Panc1 (cell line): Measurements from ENCODE around the gene SPATC1L. TPM values are rescaled to one million over a fixed set of nuclear protein-coding genes. Genes with fewer than 3 reads are reported as not detected.
A peak's percentile ranks its signal among the peaks of the same experiment; 100 is the strongest.

ENCODE experiments used
- ATAC-seq: fragments of 200-7000 bp; cut with Tn5 transposase; 2 replicates; pipeline ENCODE4 v1.9.1; 2020; ENCODE audit warnings: mild to moderate bottlenecking, moderate library complexity
- Bru-seq: library from RNA; stranded (reverse); fragments of 400-500 nt; gene quantifications from one replicate; lab custom pipeline; 2021; lab: Mats Ljungman, UMichigan
- BruChase-seq, 2 experiments: library from RNA; stranded (reverse); fragments of 400-500 nt; gene quantifications; one replicate each; lab custom pipeline; 2021; lab: Mats Ljungman, UMichigan
- BruUV-seq: library from RNA; stranded (reverse); fragments of 400-500 nt; replicated peaks from 2 replicates; lab custom pipeline; 2021; lab: Mats Ljungman, UMichigan
- CTCF ChIA-PET: fragments of 300-600 bp; sonication (Branson Sonifier 250); formaldehyde crosslinking; loops from one replicate; lab custom pipeline; 2022; ENCODE audit warnings: antibody characterized with exemption; lab: Charles Lee
- POLR2A ChIA-PET: fragments of 300-600 bp; sonication (Branson Sonifier 250); formaldehyde crosslinking; loops from one replicate; lab custom pipeline; 2022; ENCODE audit warnings: antibody characterized with exemption; lab: Charles Lee
- DNase-seq: peaks from one replicate; pipeline ENCODE4 v3.0.0-alpha.2; 2010; ENCODE audit warnings: low read depth, low spot score
- H3K27ac ChIP-seq: 2 replicates; pipeline ENCODE4 v1.5.1; 2011; ENCODE audit warnings: mild to moderate bottlenecking, low read length, inconsistent platforms
- H3K27me3 ChIP-seq: fragments of 200-500 bp; sonication (Bioruptor generic); 2 replicates; pipeline ENCODE4 v1.6.0; 2014; ENCODE audit warnings: low read length, inconsistent platforms; ENCODE audit not compliant: control insufficient read depth, insufficient read depth
- H3K36me3 ChIP-seq: fragments of 200-500 bp; sonication (Bioruptor generic); 2 replicates; pipeline ENCODE4 v1.5.1; 2014; ENCODE audit warnings: inconsistent platforms, mild to moderate bottlenecking, low read length, moderate library complexity; ENCODE audit not compliant: control insufficient read depth, insufficient read depth
- H3K4me1 ChIP-seq: 2 replicates; pipeline ENCODE4 v1.5.1; 2011; ENCODE audit warnings: inconsistent platforms, mild to moderate bottlenecking, low read length, moderate library complexity; ENCODE audit not compliant: control insufficient read depth, insufficient read depth
- H3K4me3 ChIP-seq, 2 experiments: 2 replicates each; pipeline ENCODE4 v1.5.1; 2011 to 2012; ENCODE audit warnings: low read depth in 2 of 2, low read length in 2 of 2, mild to moderate bottlenecking in 2 of 2, inconsistent platforms in 1 of 2, moderate library complexity in 1 of 2
- H3K9me3 ChIP-seq: fragments of 200-500 bp; sonication (Bioruptor generic); 2 replicates; pipeline ENCODE4 v1.5.1; 2014; ENCODE audit warnings: low read depth, mild to moderate bottlenecking, inconsistent platforms, low read length, moderate library complexity; ENCODE audit not compliant: control insufficient read depth, insufficient read depth
- CTCF ChIP-seq: fragments of 450-650 bp; IDR thresholded peaks from 2 replicates; pipeline ENCODE4 v1.5.1; 2017; ENCODE audit warnings: mild to moderate bottlenecking
- POLR2AphosphoS5 ChIP-seq: IDR thresholded peaks from 2 replicates; pipeline ENCODE4 v1.6.1; 2012; ENCODE audit warnings: mild to moderate bottlenecking, low read depth, low read length, moderate library complexity
- REST ChIP-seq, 2 experiments: IDR thresholded peaks; 2 replicates each; pipeline ENCODE4 v1.6.1; 2011 to 2012; ENCODE audit warnings: low read depth in 2 of 2, control low read depth in 1 of 2, low read length in 1 of 2, mild to moderate bottlenecking in 1 of 2, moderate library complexity in 1 of 2; ENCODE audit not compliant: insufficient read depth in 1 of 2
- SIN3A ChIP-seq: IDR thresholded peaks from 2 replicates; pipeline ENCODE4 v1.6.1; 2012; ENCODE audit warnings: low read depth, mild to moderate bottlenecking, low read length, moderate library complexity, borderline replicate concordance; ENCODE audit not compliant: insufficient read depth
- TCF7L2 ChIP-seq: IDR thresholded peaks from 2 replicates; pipeline ENCODE4 v1.6.1; 2011; ENCODE audit warnings: mild to moderate bottlenecking, low read depth, low read length, inconsistent platforms
- in situ Hi-C: cut with HindIII; loops from 2 replicates; pipeline ENCODE4 v1.10.0; 2016; ENCODE audit warnings: low sequenced_read_pairs, low pct_unique_long_range_greater_than_20kb
- intact Hi-C: fragments of 100-400 bp; cut with micrococcal nuclease; formaldehyde crosslinking; loops from one replicate; pipeline ENCODE4 v1.10.0; 2022; ENCODE audit not compliant: unreplicated experiment
- long read RNA-seq: library from polyadenylated mRNA; unstranded; transcript quantifications from one replicate; pipeline ENCODE4 v2.0.0, GENCODE V29; 2021; ENCODE audit not compliant: unreplicated experiment
- polyA plus RNA-seq: library from polyadenylated mRNA; unstranded; fragments of >200 nt; gene quantifications from one replicate; pipeline ENCODE4 v1.2.1, GENCODE V29; 2012; ENCODE audit warnings: missing spikeins; ENCODE audit not compliant: insufficient read length
- total RNA-seq: library from RNA; stranded (reverse); gene quantifications from one replicate; pipeline ENCODE4 v1.2.1, GENCODE V29; 2021; ENCODE audit not compliant: unreplicated experiment

Gene SPATC1L
- total RNA-seq = 0.26 TPM
- 0.50 TPM for polyA plus RNA-seq
- percentile 16 among the genes with signal in this experiment for Bru-seq, nascent RNA
- BruChase-seq, experiment 1, labeled RNA remaining after a 2-hour chase = percentile 23 among the genes with signal in this experiment
- percentile 15 among the genes with signal in this experiment for BruChase-seq, experiment 2, labeled RNA remaining after a 6-hour chase
- long read RNA-seq = 0 reads

- H3K27ac ChIP-seq = no peak within 1 kb of the TSS
- POLR2A ChIA-PET = no interaction called here
Measured at GRCh38 chr21:46183910-46184624, at the start of gene SPATC1L. Gene SPATC1L (minus strand): TSS chr21:46184459. CDS start chr21:46182816, 1,643 bp downstream.

More at GRCh38 chr21:46183910-46184624, at the start of gene SPATC1L:
- H3K27me3 ChIP-seq = no peaks in the 10 kb centered on the region
- no peaks in the 10 kb centered on the region for H3K36me3 ChIP-seq
- ATAC-seq = no peak
- in situ Hi-C loops = no loop called here
- DNase-seq = no peak
- peaks cover 5% of the 10 kb centered on the region; the same call in 1 of the 2 replicates for H3K4me1 ChIP-seq
- CTCF ChIA-PET = no interaction called here
- H3K9me3 ChIP-seq = no peaks in the 10 kb centered on the region
- no peak for TF ChIP-seq REST (IDR thresholded peaks at IDR 0.05; ENCODE audit: insufficient read depth in 1 of 2, low read depth in 2 of 2, low read length in 1 of 2)
- no peak for TF ChIP-seq TCF7L2
- TF ChIP-seq POLR2AphosphoS5 = no peak
- TF ChIP-seq SIN3A = no peak
- no peak for TF ChIP-seq CTCF
- H3K4me3 ChIP-seq = peak within 1 kb of the TSS in 1 of 2 experiments; percentile 23; a peak in 1 of 4 replicates
- BruUV-seq = no TSS peak
- intact Hi-C loops = no loop called here
